HTR-8/SVneo (cell line): Measurements from ENCODE around the gene CFL2.

ENCODE experiments used
- DNase-seq: peaks from one replicate; pipeline ENCODE4 v3.0.0; 2011; ENCODE audit warnings: low spot score, mixed read lengths; ENCODE audit not compliant: insufficient read length
- FAIRE-seq: peaks from 2 replicates; lab custom pipeline; 2011; peaks lifted over from hg19 to GRCh38; lab: Jason Lieb, UNC

The CFL2 gene

DNA sequence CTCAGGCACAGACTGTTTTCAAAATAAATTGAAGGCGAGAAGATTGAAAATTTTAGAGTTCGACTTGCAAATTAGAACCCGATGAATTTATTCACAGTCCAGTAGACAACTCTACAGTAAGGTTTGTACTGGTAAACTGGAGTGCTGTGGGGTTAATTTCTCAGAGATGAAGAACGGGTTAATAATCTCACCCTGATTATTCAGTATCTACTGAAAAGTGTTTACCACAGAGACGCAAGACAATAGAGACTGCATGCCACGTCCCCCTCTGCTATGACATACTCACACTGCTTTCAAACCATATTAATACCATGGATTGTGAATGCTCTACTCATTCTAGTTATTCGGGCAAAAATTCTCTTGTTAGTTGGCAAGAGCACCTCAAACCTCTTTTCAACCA, 36.1 kb downstream of the CFL2 start:
- DNase-seq (no peak), FAIRE-seq (no peak)

DNA sequence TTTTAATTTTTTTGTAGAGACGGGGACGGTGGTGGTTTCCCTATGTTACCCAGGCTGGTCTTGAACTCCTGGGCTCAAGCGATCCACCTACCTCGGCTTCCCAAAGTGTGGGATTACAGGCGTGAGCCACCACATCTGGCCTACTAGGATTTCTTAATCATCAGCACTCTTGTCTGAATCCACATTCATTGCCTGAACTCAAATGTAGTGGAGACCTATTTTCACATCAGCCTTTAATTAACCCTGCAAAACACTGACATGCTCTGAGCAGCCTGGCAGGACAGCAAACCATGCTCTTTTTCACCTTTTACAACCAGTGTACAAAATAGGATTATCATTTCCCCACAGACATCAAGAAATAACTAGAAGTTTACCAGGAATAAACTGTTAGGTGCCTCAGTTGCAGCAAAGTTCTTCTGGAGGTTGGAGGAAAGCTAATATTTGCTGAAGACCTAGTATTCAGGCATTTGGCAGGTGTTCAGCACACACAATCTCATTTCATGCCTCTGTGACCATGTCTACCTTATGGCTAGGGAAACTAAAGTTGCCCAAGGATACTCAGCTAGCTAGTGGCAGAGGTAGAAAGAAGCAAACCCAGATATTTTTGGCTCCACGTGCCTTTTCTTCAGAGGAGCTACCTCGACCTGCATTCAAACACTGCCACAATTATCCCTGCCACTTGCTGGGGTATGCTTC, 37.7 kb downstream of the CFL2 start:
- no peak for DNase-seq

GRCh38 chr14:34673702-34674101, 40.7 kb downstream of the CFL2 start:
- no peak for FAIRE-seq
- DNase-seq, result no peak

More for the DNA sequence above, 37.7 kb downstream of the CFL2 start:
- no peak for FAIRE-seq

GRCh38 chr14:34671716-34672115, 42.7 kb downstream of the CFL2 start:
- FAIRE-seq, result no peak

DNA sequence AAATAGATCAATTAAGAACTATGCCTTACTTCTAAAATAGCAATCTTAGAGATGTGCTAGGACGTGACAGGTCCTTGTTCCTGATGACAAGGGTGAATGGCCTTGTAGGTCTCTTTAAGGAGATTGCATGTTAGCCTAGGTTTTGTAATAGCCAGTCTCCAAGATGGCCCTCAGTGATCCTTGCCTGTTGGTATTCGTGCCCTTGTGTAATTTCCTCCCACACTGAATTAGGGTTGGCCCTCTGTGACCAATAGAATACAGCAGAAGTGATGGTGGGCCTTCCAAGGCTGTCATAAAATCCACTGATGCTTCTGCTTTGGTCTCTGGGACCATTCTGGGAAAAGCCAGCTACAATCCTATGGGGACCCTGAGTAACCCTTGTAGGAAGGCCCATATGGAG, 46.3 kb downstream of the CFL2 start:
- FAIRE-seq, result no peak
- no peak for DNase-seq

More at GRCh38 chr14:34671716-34672115, 42.7 kb downstream of the CFL2 start:
- DNase-seq, result no peak

DNA sequence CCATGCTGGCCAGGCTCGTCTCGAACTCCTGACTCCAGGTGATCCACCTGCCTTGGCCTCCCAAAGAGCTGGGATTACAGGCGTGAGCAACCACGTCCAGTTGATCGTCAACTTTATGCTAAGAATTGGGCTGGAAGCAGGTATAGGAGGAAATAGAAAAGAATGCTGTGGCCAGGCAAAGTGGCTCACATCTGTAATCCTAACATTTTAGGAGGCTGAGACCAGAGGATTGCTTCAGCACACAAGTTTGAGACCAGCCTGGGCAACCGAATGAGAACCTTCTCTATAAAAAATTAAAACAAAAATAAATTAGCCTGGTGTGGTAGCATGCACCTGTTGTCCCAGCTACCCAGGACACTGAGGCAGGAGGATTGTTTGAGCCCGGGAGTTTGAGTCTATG, 47.4 kb downstream of the CFL2 start:
- DNase-seq, result no peak
- no peak for FAIRE-seq

- FAIRE-seq (peak; percentile 44), DNase-seq (peak; percentile 74)
Measured at GRCh38 chr14:34665785-34666435, 48.5 kb downstream of the CFL2 start.

- DNase-seq (no peak), FAIRE-seq (no peak)
Measured at GRCh38 chr14:34662561-34663088, 51.8 kb downstream of the CFL2 start.

- FAIRE-seq (no peak), DNase-seq (no peak)
Measured at GRCh38 chr14:34660796-34661195, 53.6 kb downstream of the CFL2 start.
